ENCODE results near the gene PHC2. TPM values are rescaled to one million over a fixed set of nuclear protein-coding genes. Genes with fewer than 3 reads are reported as not detected.

The PHC2 gene
- total RNA-seq, 1 experiment from 2014 or later = 87.9 TPM

DNA sequence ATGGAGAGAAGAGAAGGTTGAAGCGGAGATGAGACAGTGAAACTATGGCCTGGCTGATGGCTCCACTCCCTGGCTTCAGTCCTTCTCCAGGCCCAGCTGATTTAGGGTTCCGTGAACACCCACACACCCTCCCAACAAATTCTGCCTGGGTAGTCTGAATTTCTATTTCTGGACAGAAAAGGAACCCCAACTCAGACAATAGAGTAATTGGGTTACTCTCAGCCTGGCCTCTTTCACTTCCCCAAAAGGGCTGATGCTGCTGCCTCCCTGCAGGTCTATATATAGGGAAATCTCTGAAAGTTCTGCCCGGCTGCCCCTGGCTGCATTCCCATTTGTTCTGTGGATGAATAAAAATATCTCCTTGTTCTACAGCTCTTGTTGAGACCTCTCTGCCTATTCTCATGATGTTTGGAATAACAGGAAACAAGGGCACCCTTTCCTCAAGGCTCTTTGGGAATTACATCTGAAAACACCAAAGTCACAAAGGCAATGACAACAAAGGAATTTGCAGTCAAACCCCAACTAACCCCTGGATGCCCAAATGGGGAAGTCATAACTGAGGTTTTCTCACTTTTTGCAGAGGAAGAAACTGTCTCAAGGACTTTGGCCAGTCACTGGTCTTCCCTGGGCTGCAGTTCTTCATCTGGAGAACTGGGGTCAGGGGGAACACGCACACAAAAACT, 30.2 kb upstream of the PHC2 start:
- Histone ChIP-seq H3K4me1 (peaks cover 3% of the 10 kb centered on the region; the same call in 1 of the 2 replicates), H3K36me3 (no peaks in the 10 kb centered on the region), H3K9me3 (replicated peaks) (no peaks in the 10 kb centered on the region), H3K4me3 (no peak overlapping the region), H3K27ac (no peak overlapping the region), H3K27me3 (no peaks in the 10 kb centered on the region)
- no peak for DNase-seq

DNA sequence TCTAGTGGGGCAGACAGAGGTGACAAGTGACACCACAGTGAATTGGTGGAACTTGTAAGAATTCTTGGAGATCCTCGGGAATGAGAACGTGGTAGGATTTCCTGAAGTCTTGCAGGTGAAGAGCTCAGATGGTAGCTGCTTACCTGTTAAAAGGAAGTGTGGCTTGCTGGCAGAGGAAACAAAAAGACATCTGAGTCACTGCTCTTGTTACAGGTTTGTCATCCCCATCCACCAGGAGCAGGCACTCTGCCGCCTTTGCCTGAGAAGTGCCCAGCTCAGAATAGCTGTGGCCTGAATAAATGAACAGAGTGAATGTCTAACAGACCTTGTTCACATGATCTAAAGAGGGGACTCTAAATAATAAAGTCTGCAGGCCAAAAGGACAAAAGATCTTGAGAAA, 29.2 kb upstream of the PHC2 start:
- Histone ChIP-seq H3K27me3 (no peaks in the 10 kb centered on the region), H3K4me1 (peaks cover 12% of the 10 kb centered on the region), H3K36me3 (no peaks in the 10 kb centered on the region), H3K27ac (no peak overlapping the region), H3K9me3 (replicated peaks) (no peaks in the 10 kb centered on the region), H3K4me3 (no peak overlapping the region)
- no peak for DNase-seq

DNA sequence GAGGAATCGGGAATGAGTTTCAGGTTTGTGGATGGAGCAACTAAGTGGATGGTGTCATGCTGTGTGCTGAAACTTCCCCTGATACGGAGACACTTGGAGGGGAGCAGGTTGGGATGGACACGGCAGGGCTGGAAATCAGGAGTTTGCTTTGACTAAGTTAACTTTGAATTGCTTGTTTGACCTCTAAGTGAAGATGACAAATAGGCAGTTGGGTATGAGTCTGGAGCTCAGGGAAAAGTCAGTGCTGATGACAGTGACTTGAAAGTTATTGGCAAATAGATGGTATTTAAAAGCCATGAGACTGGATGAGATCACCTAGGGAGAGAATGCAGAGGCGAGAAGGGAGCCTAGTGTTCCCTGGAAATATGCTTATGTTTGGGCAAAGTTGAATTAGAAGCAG, 28.8 kb upstream of the PHC2 start:
- Histone ChIP-seq H3K9me3 (replicated peaks) (no peaks in the 10 kb centered on the region), H3K27ac (no peak overlapping the region), H3K4me3 (no peak overlapping the region), H3K4me1 (peaks cover 14% of the 10 kb centered on the region), H3K36me3 (no peaks in the 10 kb centered on the region), H3K27me3 (no peaks in the 10 kb centered on the region)
- no peak for DNase-seq

- Histone ChIP-seq H3K9me3 (replicated peaks) (no peaks in the 10 kb centered on the region), H3K4me1 (peaks cover 21% of the 10 kb centered on the region), H3K4me3 (no peak overlapping the region), H3K27me3 (no peaks in the 10 kb centered on the region), H3K36me3 (no peaks in the 10 kb centered on the region), H3K27ac (no peak overlapping the region)
- no peak for DNase-seq
These were observed 25.6 kb upstream of the PHC2 start for GRCh38 chr1:33456502-33456886.

GRCh38 chr1:33455539-33456501, 24.9 kb upstream of the PHC2 start:
- no peak overlapping the region for H3K27ac ChIP-seq
- H3K9me3 ChIP-seq (replicated peaks) = no peaks in the 10 kb centered on the region
- no peak overlapping the region for H3K4me3 ChIP-seq
- no peaks in the 10 kb centered on the region for H3K27me3 ChIP-seq
- H3K4me1 ChIP-seq = peaks cover 21% of the 10 kb centered on the region
- no peaks in the 10 kb centered on the region for H3K36me3 ChIP-seq
- DNase-seq = peak; percentile 77 to 88

- Histone ChIP-seq H3K4me3 (no peak overlapping the region), H3K27me3 (no peaks in the 10 kb centered on the region), H3K27ac (no peak overlapping the region; the same call in 1 of the 2 replicates), H3K9me3 (replicated peaks) (no peaks in the 10 kb centered on the region), H3K36me3 (no peaks in the 10 kb centered on the region), H3K4me1 (peaks cover 21% of the 10 kb centered on the region)
- peak; percentile 71 to 77 for DNase-seq
These were observed 23.9 kb upstream of the PHC2 start for GRCh38 chr1:33454646-33455282.

GRCh38 chr1:33446590-33446989, 15.7 kb upstream of the PHC2 start:
- Histone ChIP-seq H3K27ac (no peak overlapping the region), H3K9me3 (replicated peaks) (no peaks in the 10 kb centered on the region), H3K27me3 (peaks cover 2% of the 10 kb centered on the region; the same call in 1 of the 2 replicates), H3K4me1 (peaks cover 21% of the 10 kb centered on the region), H3K4me3 (no peak overlapping the region), H3K36me3 (no peaks in the 10 kb centered on the region)
- no peak for DNase-seq

GRCh38 chr1:33445108-33445507, 14.2 kb upstream of the PHC2 start:
- Histone ChIP-seq H3K36me3 (no peaks in the 10 kb centered on the region), H3K27ac (no peak overlapping the region), H3K9me3 (replicated peaks) (no peaks in the 10 kb centered on the region), H3K27me3 (peaks cover 2% of the 10 kb centered on the region; the same call in 1 of the 2 replicates), H3K4me1 (peaks cover 24% of the 10 kb centered on the region), H3K4me3 (no peak overlapping the region)
- DNase-seq = no peak

DNA sequence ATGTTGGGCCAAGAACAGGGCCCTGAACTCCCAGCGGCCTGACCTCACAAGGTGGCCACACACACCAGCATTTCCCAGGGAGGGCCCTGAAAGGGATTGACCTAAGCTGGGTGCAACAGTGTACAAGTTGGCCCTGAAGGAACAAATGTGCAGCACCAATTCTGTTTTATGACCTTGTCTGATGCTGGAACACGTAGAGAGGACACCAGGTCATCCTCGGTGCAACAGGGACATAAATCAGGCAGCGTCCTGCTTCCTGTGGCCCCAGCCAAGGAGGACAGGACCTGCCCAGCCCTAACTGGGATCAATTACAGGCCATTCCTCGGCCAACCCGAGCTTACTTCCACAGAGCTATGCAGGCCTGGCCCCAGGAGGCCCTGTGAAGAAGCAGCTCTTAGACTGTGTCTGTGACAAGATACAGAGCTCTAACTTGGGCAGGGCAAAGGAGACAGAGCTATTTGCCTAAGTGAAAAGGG, 12.8 kb upstream of the PHC2 start:
- no peak for DNase-seq
- H3K27me3 ChIP-seq = peaks cover under 1% of the 10 kb centered on the region; the same call in 1 of the 2 replicates
- H3K27ac ChIP-seq = no peak overlapping the region
- no peaks in the 10 kb centered on the region for H3K36me3 ChIP-seq
- H3K4me3 ChIP-seq = no peak overlapping the region
- H3K4me1 ChIP-seq = peaks cover 24% of the 10 kb centered on the region
- H3K9me3 ChIP-seq (replicated peaks) = no peaks in the 10 kb centered on the region

- DNase-seq = no peak
- Histone ChIP-seq H3K4me3 (no peak overlapping the region), H3K27ac (no peak overlapping the region), H3K36me3 (no peaks in the 10 kb centered on the region), H3K4me1 (peaks cover 24% of the 10 kb centered on the region), H3K27me3 (no peaks in the 10 kb centered on the region), H3K9me3 (replicated peaks) (no peaks in the 10 kb centered on the region)
These were observed 12.3 kb upstream of the PHC2 start for GRCh38 chr1:33443080-33443704.

- Histone ChIP-seq H3K27me3 (no peaks in the 10 kb centered on the region), H3K4me1 (peaks cover 24% of the 10 kb centered on the region), H3K36me3 (no peaks in the 10 kb centered on the region), H3K9me3 (replicated peaks) (no peaks in the 10 kb centered on the region), H3K27ac (no peak overlapping the region), H3K4me3 (no peak overlapping the region)
- DNase-seq = peak in 1 of 2 experiments; percentile 70
These were observed 11.2 kb upstream of the PHC2 start for GRCh38 chr1:33442141-33442540.

GRCh38 chr1:33441088-33441745, 10.3 kb upstream of the PHC2 start:
- no peaks in the 10 kb centered on the region for H3K36me3 ChIP-seq
- H3K4me1 ChIP-seq = peaks cover 32% of the 10 kb centered on the region
- no peak overlapping the region for H3K27ac ChIP-seq
- H3K9me3 ChIP-seq (replicated peaks) = no peaks in the 10 kb centered on the region
- no peak overlapping the region for H3K4me3 ChIP-seq
- no peaks in the 10 kb centered on the region for H3K27me3 ChIP-seq
- no peak for DNase-seq

DNA sequence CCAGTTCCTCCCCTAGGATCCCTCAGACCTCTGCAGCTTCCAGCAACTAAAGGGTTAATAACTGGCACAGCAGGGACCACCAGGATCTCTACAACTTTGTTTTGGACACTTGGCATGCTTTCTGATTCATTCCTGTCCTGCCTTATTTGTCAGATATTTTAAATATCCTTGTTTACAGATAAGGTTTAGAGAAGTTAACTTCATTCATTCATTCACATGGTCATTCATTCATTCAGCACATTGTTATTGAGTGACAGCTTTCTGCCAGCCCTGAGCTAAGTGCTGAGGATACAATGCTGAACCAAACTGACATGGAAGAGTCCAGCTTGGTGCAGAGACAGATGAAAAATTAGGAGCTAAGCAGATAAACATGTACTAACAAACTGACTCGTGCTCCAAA, 8.8 kb upstream of the PHC2 start:
- Histone ChIP-seq H3K4me3 (no peak overlapping the region), H3K36me3 (no peaks in the 10 kb centered on the region), H3K27ac (no peak overlapping the region), H3K27me3 (no peaks in the 10 kb centered on the region), H3K9me3 (replicated peaks) (no peaks in the 10 kb centered on the region), H3K4me1 (peaks cover 45% of the 10 kb centered on the region)
- no peak for DNase-seq
